Measurements from ENCODE around the gene FAM114A1.

DNA sequence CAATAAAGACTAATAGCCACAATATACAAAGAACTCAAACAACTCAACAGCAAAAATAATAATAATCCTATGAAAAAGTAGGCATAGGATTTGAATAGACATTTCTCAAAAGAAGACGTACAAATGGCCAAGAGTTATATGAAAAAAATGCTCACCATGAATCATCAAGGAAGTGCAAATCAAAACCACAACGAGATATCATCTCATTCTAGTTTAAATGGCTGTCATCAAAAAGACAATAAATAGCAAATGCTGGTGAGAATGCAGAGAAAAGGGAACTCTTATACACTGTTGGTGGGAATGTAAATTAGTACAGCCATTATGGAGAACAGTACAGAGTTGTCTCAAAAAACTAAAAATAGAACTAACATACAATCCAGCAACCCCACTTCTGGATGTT lies 29.8 kb upstream of the FAM114A1 start:
- TF ChIP-seq SUZ12 (IDR thresholded peaks at IDR 0.05; ENCODE audit: extremely low read depth, insufficient read depth, insufficient read length): no peak
- no peak for TF ChIP-seq YY1 (IDR thresholded peaks at IDR 0.05; ENCODE audit: insufficient read depth, insufficient read length)

Measured in NT2/D1 (cell line).